GM12892 (cell line): ENCODE results near the gene MAGEB3.

ENCODE experiments used
- POLR2AphosphoS5 ChIP-seq: IDR thresholded peaks from 2 replicates; pipeline ENCODE4 v1.6.1; 2011; ENCODE audit warnings: low read depth, low read length, control low read depth
- TAF1 ChIP-seq: IDR thresholded peaks from 2 replicates; pipeline ENCODE4 v1.6.1; 2011; ENCODE audit warnings: low read depth, mild to moderate bottlenecking, control low read depth, low read length, borderline replicate concordance

- TF ChIP-seq POLR2AphosphoS5 (no peak), TAF1 (no peak)
Measured at GRCh38 chrX:30282527-30282926, 52.1 kb downstream of the MAGEB3 start.
